H1 (cell line): Measurements from ENCODE around the gene RPS6KA5. TPM values are rescaled to one million over a fixed set of nuclear protein-coding genes. Genes with fewer than 3 reads are reported as not detected.

Source experiments
- CTCF ChIA-PET: fragments of 300-600 bp; sonication (Branson Sonifier 250); formaldehyde crosslinking; loops from one replicate; lab custom pipeline; 2021; ENCODE audit not compliant: partially characterized antibody; lab: Charles Lee
- POLR2A ChIA-PET: fragments of 300-600 bp; sonication (Branson Sonifier 250); formaldehyde crosslinking; loops from one replicate; lab custom pipeline; 2021; ENCODE audit warnings: inconsistent platforms; ENCODE audit not compliant: partially characterized antibody; lab: Charles Lee
- DNase-seq, 2 experiments: peaks; one replicate each; pipeline versions ENCODE4 v3.0.0 to v3.0.0-alpha.2; 2010 to 2022; ENCODE audit warnings: low spot score in 2 of 2, low read depth in 1 of 2, mixed read lengths in 1 of 2
- FAIRE-seq: peaks from 2 replicates; lab custom pipeline; 2011; peaks lifted over from hg19 to GRCh38; lab: Jason Lieb, UNC
- H2AFZ ChIP-seq: 2 replicates; pipeline ENCODE4 v1.8.1; 2012; ENCODE audit warnings: low read length, inconsistent platforms
- H2AK5ac ChIP-seq: 2 replicates; pipeline ENCODE4 v1.6.1; 2013; ENCODE audit warnings: low read depth, low read length
- H2BK120ac ChIP-seq: replicated peaks from 2 replicates; pipeline ENCODE3; 2013; ENCODE audit warnings: low read depth, low read length, inconsistent platforms
- H2BK12ac ChIP-seq: 2 replicates; pipeline ENCODE4 v1.6.1; 2013; ENCODE audit warnings: low read depth, low read length
- H2BK15ac ChIP-seq: 2 replicates; pipeline ENCODE4 v1.6.1; 2013; ENCODE audit warnings: low read length
- H2BK20ac ChIP-seq: 2 replicates; pipeline ENCODE4 v1.6.1; 2013; ENCODE audit warnings: low read length
- H2BK5ac ChIP-seq: 2 replicates; pipeline ENCODE4 v1.6.1; 2013; ENCODE audit warnings: low read depth, low read length
- H3K14ac ChIP-seq: 2 replicates; pipeline ENCODE4 v1.6.1; 2013; ENCODE audit warnings: inconsistent platforms; ENCODE audit not compliant: insufficient read length
- H3K18ac ChIP-seq: 2 replicates; pipeline ENCODE4 v1.6.1; 2013; ENCODE audit warnings: low read length; ENCODE audit errors: extremely low read depth
- H3K23ac ChIP-seq: 2 replicates; pipeline ENCODE4 v1.6.1; 2013; ENCODE audit warnings: inconsistent platforms; ENCODE audit not compliant: insufficient read length
- H3K23me2 ChIP-seq: 2 replicates; pipeline ENCODE4 v1.6.1; 2013; ENCODE audit warnings: low read depth, low read length
- H3K27ac ChIP-seq: 2 replicates; pipeline ENCODE4 v1.6.1; 2011; ENCODE audit warnings: low read depth, low read length, inconsistent platforms
- H3K27me3 ChIP-seq, 4 experiments: replicated peaks in 1 of 4; 1 replicate in 1 of 4; 2 replicates in 3 of 4; pipeline versions ENCODE4 v1.6.1 to v1.8.1; 2011 to 2013; ENCODE audit warnings: low read length in 3 of 4, mild to moderate bottlenecking in 3 of 4, inconsistent platforms in 2 of 4, mixed read lengths in 2 of 4, moderate library complexity in 1 of 4; ENCODE audit not compliant: control insufficient read depth in 3 of 4, insufficient read depth in 3 of 4; ENCODE audit errors: extremely low read depth in 1 of 4
- H3K36me3 ChIP-seq, 4 experiments: 2 replicates each; pipeline versions ENCODE4 v1.6.1 to v1.8.1; 2011 to 2013; ENCODE audit warnings: mild to moderate bottlenecking in 4 of 4, low read length in 3 of 4, moderate library complexity in 2 of 4, control low read depth in 1 of 4, inconsistent platforms in 1 of 4; ENCODE audit not compliant: insufficient read depth in 4 of 4, control insufficient read depth in 2 of 4
- H3K4ac ChIP-seq: replicated peaks from 2 replicates; pipeline ENCODE3; 2013; ENCODE audit warnings: low read length, low read depth, mixed read lengths, inconsistent platforms; ENCODE audit not compliant: insufficient read length
- H3K4me1 ChIP-seq, 4 experiments: replicated peaks in 1 of 4; 1 replicate in 1 of 4; 2 replicates in 3 of 4; pipeline versions ENCODE4 v1.6.1 to v1.8.1; 2011 to 2013; ENCODE audit warnings: low read length in 3 of 4, inconsistent platforms in 2 of 4, mixed read lengths in 1 of 4; ENCODE audit not compliant: insufficient read depth in 4 of 4, control insufficient read depth in 3 of 4
- H3K4me2 ChIP-seq, 2 experiments: 2 replicates each; pipeline versions ENCODE4 v1.6.1 to v1.8.1; 2011 to 2013; ENCODE audit warnings: low read depth in 2 of 2, low read length in 2 of 2, control low read depth in 1 of 2, inconsistent platforms in 1 of 2, mild to moderate bottlenecking in 1 of 2; ENCODE audit not compliant: insufficient read depth in 1 of 2
- H3K4me3 ChIP-seq, 4 experiments: fragments of 200-600, 300-600 bp in 1 of 4; sonication (generic), shearing (Covaris generic), sonication (Bioruptor Twin) in 1 of 4; 2 replicates each; pipeline versions ENCODE4 v1.5.1 to v1.8.1; 2011 to 2016; ENCODE audit warnings: low read length in 4 of 4, low read depth in 3 of 4, control low read depth in 2 of 4, inconsistent platforms in 2 of 4, mild to moderate bottlenecking in 2 of 4, mixed read lengths in 1 of 4, moderate library complexity in 1 of 4; ENCODE audit not compliant: insufficient read depth in 2 of 4; ENCODE audit errors: extremely low read depth in 1 of 4
- H3K56ac ChIP-seq: replicated peaks from 2 replicates; pipeline ENCODE3; 2013; ENCODE audit warnings: low read depth, mild to moderate bottlenecking, mixed read lengths, low read length, inconsistent platforms; ENCODE audit not compliant: insufficient read length
- H3K79me1 ChIP-seq: 2 replicates; pipeline ENCODE4 v1.6.1; 2013; ENCODE audit warnings: low read depth, low read length, control low read depth
- H3K79me2 ChIP-seq, 2 experiments: 2 replicates each; pipeline versions ENCODE4 v1.6.1 to v1.8.1; 2012 to 2013; ENCODE audit warnings: low read length in 2 of 2, mild to moderate bottlenecking in 2 of 2, inconsistent platforms in 1 of 2; ENCODE audit not compliant: insufficient read depth in 2 of 2, control insufficient read depth in 1 of 2
- H3K9ac ChIP-seq, 4 experiments: replicated peaks in 1 of 4; 1 replicate in 1 of 4; 2 replicates in 3 of 4; pipeline versions ENCODE4 v1.6.1 to v1.8.1; 2011 to 2013; ENCODE audit warnings: low read depth in 3 of 4, low read length in 3 of 4, control low read depth in 2 of 4, mild to moderate bottlenecking in 2 of 4, moderate library complexity in 2 of 4, inconsistent platforms in 1 of 4; ENCODE audit errors: extremely low read depth in 1 of 4
- H3K9me3 ChIP-seq, 2 experiments: 2 replicates each; pipeline versions ENCODE4 v1.6.1 to v1.8.1; 2012 to 2013; ENCODE audit warnings: mild to moderate bottlenecking in 2 of 2, moderate library complexity in 2 of 2, control low read depth in 1 of 2, inconsistent platforms in 1 of 2, low read depth in 1 of 2, low read length in 1 of 2, mixed read lengths in 1 of 2; ENCODE audit not compliant: insufficient read depth in 2 of 2
- H4K20me1 ChIP-seq, 2 experiments: replicated peaks in 1 of 2; 2 replicates each; pipeline versions ENCODE3 to v1.8.1; 2011 to 2013; ENCODE audit warnings: inconsistent platforms in 2 of 2, low read length in 2 of 2, mild to moderate bottlenecking in 1 of 2; ENCODE audit not compliant: insufficient read depth in 2 of 2, control insufficient read depth in 1 of 2
- H4K5ac ChIP-seq: 2 replicates; pipeline ENCODE4 v1.6.1; 2013; ENCODE audit warnings: low read length, low read depth, mixed read lengths, inconsistent platforms; ENCODE audit not compliant: insufficient read length
- H4K8ac ChIP-seq: 2 replicates; pipeline ENCODE4 v1.8.0; 2013; ENCODE audit warnings: mild to moderate bottlenecking, moderate library complexity, low read length, inconsistent platforms; ENCODE audit not compliant: insufficient read depth; ENCODE audit errors: extremely low read depth
- H4K91ac ChIP-seq: replicated peaks from 2 replicates; pipeline ENCODE3; 2013; ENCODE audit warnings: low read length, mixed read lengths, inconsistent platforms; ENCODE audit not compliant: insufficient read length
- BRCA1 ChIP-seq: IDR thresholded peaks from 2 replicates; pipeline ENCODE4 v1.6.1; 2012; ENCODE audit warnings: low read depth, low read length, improper control_type of control experiment
- CHD2 ChIP-seq: IDR thresholded peaks from 2 replicates; pipeline ENCODE4 v1.6.1; 2012; ENCODE audit warnings: low read length, improper control_type of control experiment
- GABPA ChIP-seq: IDR thresholded peaks from 2 replicates; pipeline ENCODE4 v1.6.1; 2011; ENCODE audit warnings: mild to moderate bottlenecking, low read length, moderate library complexity, borderline replicate concordance; ENCODE audit not compliant: insufficient read depth
- SIN3A ChIP-seq, 2 experiments: IDR thresholded peaks in 1 of 2; conservative IDR thresholded peaks in 1 of 2; 2 replicates each; pipeline ENCODE4 v1.6.1; 2011 to 2012; ENCODE audit warnings: low read length in 2 of 2, improper control_type of control experiment in 1 of 2, low read depth in 1 of 2, mild to moderate bottlenecking in 1 of 2
- TAF1 ChIP-seq: IDR thresholded peaks from 2 replicates; pipeline ENCODE4 v1.6.1; 2011; ENCODE audit warnings: mild to moderate bottlenecking, low read depth, low read length
- WGBS, 2 experiments: shearing (Covaris generic) in 1 of 2; methylation state at CpG; one replicate each; pipeline versions ENCODE4 v1.1.6 to v1.1.7; 2013 to 2015; ENCODE audit warnings: low lambda C conversion rate in 2 of 2, mixed read lengths in 2 of 2, inconsistent platforms in 1 of 2, low coverage in 1 of 2, missing lambda C conversion rate in 1 of 2; ENCODE audit not compliant: insufficient replicate concordance in 2 of 2, insufficient coverage in 1 of 2, insufficient read length in 1 of 2; ENCODE audit errors: extremely low coverage in 1 of 2, missing lambda C conversion rate in 1 of 2; 5-methylcytosine and 5-hydroxymethylcytosine counted together
- polyA plus RNA-seq, 7 experiments: library from polyadenylated mRNA; depleted of rRNA in 3 of 7; stranded (reverse) in 5 of 7; unstranded in 2 of 7; fragments of >200 nt in 5 of 7; fragments of 200-250 nt in 2 of 7; gene quantifications; 1 replicate in 5 of 7; 2 replicates in 1 of 7; 4 replicates in 1 of 7; pipeline versions ENCODE4 v1.2.1 to v1.2.3, GENCODE V29; 2011 to 2013; ENCODE audit warnings: missing spikeins in 2 of 7, mixed read lengths in 2 of 7
- total RNA-seq: library from RNA; stranded (reverse); fragmentation: NEBNext Ultra II Directional; extraction: Animal tissue kit (Norgen Biotek cat#: 25700); gene quantifications from 2 replicates; pipeline ENCODE4 v1.2.1, GENCODE V29; 2021

Gene RPS6KA5
- total and polyA plus RNA-seq, 2 of the 8 experiments (the other 6 are each of a cell fraction or from before 2014, with no cell fraction given) = 0.85 to 3.1 TPM

- no peak for DNase-seq
- ChIA-PET CTCF (interaction anchor here (1.2 to 3.1 kb wide), 3 partner anchors 11 to 47 kb away, joined by 3 to 13 read pairs (median 9); partner anchors contain the start of gene TTC7B), POLR2A (interaction anchor here (1.2 kb wide), 1 partner anchor 14 kb away, joined by 3 read pairs; no protein-coding TSS in a partner anchor)
- no peak overlapping the region for H3K56ac ChIP-seq
- FAIRE-seq = no peak
- no peak overlapping the region for H2BK20ac ChIP-seq
- no peaks in the 10 kb centered on the region for H3K23me2 ChIP-seq
- no peaks in the 10 kb centered on the region for H3K36me3 ChIP-seq
- no peak overlapping the region for H3K4ac ChIP-seq
- no peak overlapping the region for H3K18ac ChIP-seq
- no peak overlapping the region for H4K5ac ChIP-seq
- H3K9me3 ChIP-seq = no peaks in the 10 kb centered on the region
- H3K4me3 ChIP-seq = no peak overlapping the region
- H2BK15ac ChIP-seq = no peak overlapping the region
- 89% methylated on average over 21 of the region's 21 CpGs; no CpG with 5 or more reads in 1 of the 2 experiments for WGBS, 2 experiments
- H4K91ac ChIP-seq = no peak overlapping the region
- H2BK5ac ChIP-seq = no peak overlapping the region
- peaks cover 0 to 8% (median 1%) of the 10 kb centered on the region in 4 experiments; a peak in 3 of 7 replicates for H3K4me1 ChIP-seq
- no peak overlapping the region for H3K9ac ChIP-seq
- no peak overlapping the region for H2AFZ ChIP-seq
- no peak for TF ChIP-seq TAF1
- no peak for TF ChIP-seq SIN3A (conservative IDR thresholded peaks at IDR 0.05 in 1 of 2, IDR thresholded peaks at IDR 0.05 in 1 of 2; ENCODE audit: low read depth in 1 of 2, low read length in 2 of 2)
- no peak for TF ChIP-seq GABPA
- TF ChIP-seq BRCA1 = no peak
- no peak for TF ChIP-seq CHD2
- H2AK5ac ChIP-seq = no peak overlapping the region
- no peaks in the 10 kb centered on the region for H4K20me1 ChIP-seq
- no peak overlapping the region for H3K4me2 ChIP-seq
- H3K27ac ChIP-seq = no peak overlapping the region
- H3K27me3 ChIP-seq = no peaks in the 10 kb centered on the region
- H3K14ac ChIP-seq = no peak overlapping the region
- no peak overlapping the region for H2BK120ac ChIP-seq
- no peak overlapping the region for H2BK12ac ChIP-seq
- H3K23ac ChIP-seq = no peak overlapping the region
- H3K79me1 ChIP-seq = peaks cover 7% of the 10 kb centered on the region; the same call in 1 of the 2 replicates
- H4K8ac ChIP-seq = no peak overlapping the region; the same call in 1 of the 2 replicates
- H3K79me2 ChIP-seq = peaks cover 0 to 3% of the 10 kb centered on the region in 2 experiments; a peak in 1 of 4 replicates
Observed at GRCh38 chr14:90805662-90806540, 254.5 kb downstream of the RPS6KA5 start.
